Measurements from ENCODE around the gene ITGAE. TPM values are rescaled to one million over a fixed set of nuclear protein-coding genes. Genes with fewer than 3 reads are reported as not detected.

Gene ITGAE
- total RNA-seq, 2 donors from 2014 or later = 16.2 to 27.6 TPM

DNA sequence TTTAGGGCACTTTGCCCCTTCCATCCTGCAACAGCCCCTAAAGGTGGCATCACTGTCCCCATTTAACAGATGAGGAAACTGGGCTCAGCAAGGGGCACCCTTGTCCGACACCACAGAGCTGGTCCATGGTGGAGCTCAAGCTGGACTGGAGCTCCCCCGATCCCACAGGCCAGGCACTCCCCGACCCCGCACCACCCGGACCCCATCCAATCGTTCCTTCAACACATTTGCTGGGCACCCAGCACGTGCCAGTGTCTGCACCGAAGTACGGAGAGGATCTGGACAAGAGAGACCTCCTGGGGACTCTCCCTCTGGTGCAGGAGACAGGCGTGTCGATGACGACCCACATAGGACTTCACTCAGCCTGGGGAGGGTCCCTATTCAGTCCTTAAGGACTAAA, 119.0 kb downstream of the ITGAE start:
- H3K36me3 ChIP-seq = no peaks in the 10 kb centered on the region
- H3K27ac ChIP-seq = no peak overlapping the region
- H3K4me3 ChIP-seq = no peak overlapping the region
- peaks cover 15% of the 10 kb centered on the region for H3K27me3 ChIP-seq (replicated peaks; ENCODE audit: insufficient read depth)
- intact Hi-C loops (cut with DNase I) = no loop called here
- 88% methylated on average over 12 of the region's 12 CpGs for WGBS
- no peak for DNase-seq (ENCODE audit: low spot score)
- TF ChIP-seq, protein P1, sequence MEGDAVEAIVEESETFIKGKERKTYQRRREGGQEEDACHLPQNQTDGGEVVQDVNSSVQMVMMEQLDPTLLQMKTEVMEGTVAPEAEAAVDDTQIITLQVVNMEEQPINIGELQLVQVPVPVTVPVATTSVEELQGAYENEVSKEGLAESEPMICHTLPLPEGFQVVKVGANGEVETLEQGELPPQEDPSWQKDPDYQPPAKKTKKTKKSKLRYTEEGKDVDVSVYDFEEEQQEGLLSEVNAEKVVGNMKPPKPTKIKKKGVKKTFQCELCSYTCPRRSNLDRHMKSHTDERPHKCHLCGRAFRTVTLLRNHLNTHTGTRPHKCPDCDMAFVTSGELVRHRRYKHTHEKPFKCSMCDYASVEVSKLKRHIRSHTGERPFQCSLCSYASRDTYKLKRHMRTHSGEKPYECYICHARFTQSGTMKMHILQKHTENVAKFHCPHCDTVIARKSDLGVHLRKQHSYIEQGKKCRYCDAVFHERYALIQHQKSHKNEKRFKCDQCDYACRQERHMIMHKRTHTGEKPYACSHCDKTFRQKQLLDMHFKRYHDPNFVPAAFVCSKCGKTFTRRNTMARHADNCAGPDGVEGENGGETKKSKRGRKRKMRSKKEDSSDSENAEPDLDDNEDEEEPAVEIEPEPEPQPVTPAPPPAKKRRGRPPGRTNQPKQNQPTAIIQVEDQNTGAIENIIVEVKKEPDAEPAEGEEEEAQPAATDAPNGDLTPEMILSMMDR (IDR thresholded peaks at IDR 0.05) = no peak
- TF ChIP-seq POLR2A (IDR thresholded peaks at IDR 0.05) = no peak
- TF ChIP-seq POLR2AphosphoS5 (IDR thresholded peaks at IDR 0.05) = no peak
- H3K4me1 ChIP-seq (replicated peaks) = no peaks in the 10 kb centered on the region
- no peaks in the 10 kb centered on the region for H3K9me3 ChIP-seq

DNA sequence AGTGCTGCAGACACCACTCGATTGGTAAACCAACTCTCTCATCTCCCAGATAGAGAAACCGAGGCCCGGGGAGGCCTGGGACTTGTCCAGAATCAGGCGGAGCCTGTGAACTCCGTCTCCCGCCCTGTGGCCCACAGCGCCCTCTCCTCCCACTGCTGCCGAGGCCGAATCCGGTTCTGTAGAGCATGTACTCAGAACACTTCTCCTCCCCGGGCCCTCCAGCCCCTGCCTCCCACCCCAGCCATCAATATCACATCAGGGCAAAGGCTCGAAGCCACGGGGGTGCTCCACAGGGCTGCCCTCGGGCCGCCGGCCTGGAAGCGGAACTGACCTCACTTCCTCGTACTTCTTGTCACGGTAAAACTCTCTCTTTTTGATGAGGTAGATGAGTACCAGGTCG, 119.4 kb downstream of the ITGAE start:
- Histone ChIP-seq H3K4me3 (no peak overlapping the region), H3K36me3 (no peaks in the 10 kb centered on the region), H3K4me1 (replicated peaks) (no peaks in the 10 kb centered on the region), H3K27ac (no peak overlapping the region), H3K9me3 (no peaks in the 10 kb centered on the region), H3K27me3 (replicated peaks; ENCODE audit: insufficient read depth) (peaks cover 15% of the 10 kb centered on the region)
- DNase-seq (ENCODE audit: low spot score) = no peak
- 77% methylated on average over 20 of the region's 20 CpGs for WGBS
- TF ChIP-seq, protein P1 (IDR thresholded peaks at IDR 0.05) = no peak
- no peak for TF ChIP-seq POLR2AphosphoS5 (IDR thresholded peaks at IDR 0.05)
- TF ChIP-seq POLR2A (IDR thresholded peaks at IDR 0.05) = no peak
- intact Hi-C loops (cut with DNase I) = no loop called here

DNA sequence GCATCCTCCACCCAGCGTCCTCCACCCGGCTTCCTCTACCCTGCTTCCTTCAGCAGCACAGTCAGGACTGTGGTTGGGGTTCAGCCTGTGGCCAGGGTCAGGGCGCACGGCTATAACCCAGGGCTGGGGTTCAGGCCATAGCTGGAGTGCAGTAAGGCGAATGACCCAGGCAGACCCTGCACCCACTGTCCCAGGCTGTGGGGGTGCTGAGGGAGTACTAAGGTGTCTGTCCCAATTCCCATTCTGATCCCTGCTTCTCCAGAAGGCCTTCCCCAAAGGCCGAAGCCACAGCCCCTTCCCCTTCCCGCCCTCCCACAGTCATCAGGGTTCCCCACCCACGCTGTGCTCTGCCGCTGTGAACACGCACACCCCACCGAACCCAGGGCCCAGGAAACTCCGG, 119.9 kb downstream of the ITGAE start:
- WGBS = 89% methylated on average over 12 of the region's 12 CpGs
- no peak overlapping the region for H3K27ac ChIP-seq
- intact Hi-C loops (cut with DNase I) = no loop called here
- H3K27me3 ChIP-seq (replicated peaks; ENCODE audit: insufficient read depth) = peaks cover 15% of the 10 kb centered on the region
- no peaks in the 10 kb centered on the region for H3K36me3 ChIP-seq
- no peaks in the 10 kb centered on the region for H3K4me1 ChIP-seq (replicated peaks)
- H3K9me3 ChIP-seq = no peaks in the 10 kb centered on the region
- TF ChIP-seq POLR2A (IDR thresholded peaks at IDR 0.05) = no peak
- TF ChIP-seq, protein P1 (IDR thresholded peaks at IDR 0.05) = no peak
- no peak for TF ChIP-seq POLR2AphosphoS5 (IDR thresholded peaks at IDR 0.05)
- no peak overlapping the region for H3K4me3 ChIP-seq
- no peak for DNase-seq (ENCODE audit: low spot score)

DNA sequence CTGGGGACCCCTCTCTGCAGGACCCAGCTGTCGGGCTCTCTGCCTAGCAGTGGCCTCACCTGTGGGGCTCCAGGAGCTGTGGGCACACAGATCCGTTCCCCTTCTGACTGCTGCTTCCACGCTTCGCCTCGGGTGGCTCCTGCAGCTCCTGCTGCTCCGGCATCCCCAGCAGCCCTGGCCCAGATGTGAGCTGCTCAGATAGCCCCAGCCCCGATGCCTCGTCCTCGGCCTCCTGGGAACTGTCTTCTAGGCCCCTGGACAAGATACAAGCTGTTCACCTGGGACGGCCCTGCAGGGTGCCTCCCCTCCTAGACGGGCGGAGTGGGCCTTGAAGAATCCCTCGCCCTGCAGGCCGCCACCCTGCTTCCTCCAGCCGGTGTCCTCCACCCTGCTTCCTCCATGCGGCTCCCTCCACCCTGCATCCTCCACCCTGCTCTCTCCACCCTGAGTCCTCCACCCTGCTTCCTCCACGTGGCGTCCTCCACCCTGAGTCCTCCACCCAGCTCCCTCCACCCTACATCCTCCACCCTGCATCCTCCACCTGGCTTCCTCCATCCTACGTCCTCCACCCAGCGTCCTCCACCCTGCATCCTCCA, 121.4 kb downstream of the ITGAE start:
- intact Hi-C loops (cut with DNase I) = no loop called here
- 50% methylated on average over 19 of the region's 20 CpGs for WGBS
- Histone ChIP-seq H3K4me1 (replicated peaks) (no peaks in the 10 kb centered on the region), H3K27ac (no peak overlapping the region), H3K27me3 (replicated peaks; ENCODE audit: insufficient read depth) (peaks cover 14% of the 10 kb centered on the region), H3K36me3 (no peaks in the 10 kb centered on the region), H3K9me3 (no peaks in the 10 kb centered on the region), H3K4me3 (no peak overlapping the region)
- TF ChIP-seq POLR2A (IDR thresholded peaks at IDR 0.05) (no peak), POLR2AphosphoS5 (IDR thresholded peaks at IDR 0.05) (no peak)
- TF ChIP-seq, protein P1 (IDR thresholded peaks at IDR 0.05) = no peak
- DNase-seq (ENCODE audit: low spot score) = no peak

DNA sequence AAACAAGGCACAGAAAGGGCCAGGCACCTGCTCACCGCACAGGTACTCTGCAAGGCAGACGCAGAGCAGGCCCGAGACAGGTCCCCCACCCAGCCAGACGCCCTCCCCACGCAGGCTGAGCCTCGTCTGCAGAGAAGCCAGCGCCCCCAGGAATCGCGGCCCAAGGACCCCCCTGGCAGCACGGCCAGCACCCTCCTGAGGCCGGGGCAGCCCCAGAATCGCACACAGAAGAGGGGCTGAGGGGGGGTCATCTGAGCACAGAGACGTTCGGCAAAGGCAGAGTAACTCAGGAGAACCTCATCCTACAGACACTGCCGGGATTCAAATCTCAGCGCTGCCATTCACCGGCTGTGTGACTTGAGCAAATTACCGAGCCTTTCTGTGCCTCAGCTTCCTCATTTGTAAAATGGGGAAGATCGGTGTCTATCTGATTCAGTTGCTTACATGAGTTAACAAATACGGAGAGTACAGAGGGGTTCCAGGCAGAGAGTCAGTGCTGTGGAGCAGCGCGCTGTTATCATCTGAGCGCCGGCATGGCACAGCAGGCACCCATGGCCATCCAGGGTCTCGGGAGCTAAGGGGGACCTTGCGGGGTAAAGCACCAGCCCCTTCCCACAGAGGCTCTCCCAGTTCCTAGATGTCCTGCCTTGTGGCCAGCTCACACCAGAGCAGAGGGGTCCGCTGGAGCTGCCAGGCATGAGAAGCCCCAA, 122.0 kb downstream of the ITGAE start:
- Histone ChIP-seq H3K27ac (no peak overlapping the region), H3K4me3 (no peak overlapping the region), H3K36me3 (no peaks in the 10 kb centered on the region), H3K9me3 (no peaks in the 10 kb centered on the region), H3K27me3 (replicated peaks; ENCODE audit: insufficient read depth) (peaks cover 7% of the 10 kb centered on the region), H3K4me1 (replicated peaks) (no peaks in the 10 kb centered on the region)
- DNase-seq (ENCODE audit: low spot score) = no peak
- intact Hi-C loops (cut with DNase I) = no loop called here
- WGBS = 87% methylated on average over 26 of the region's 27 CpGs
- no peak for TF ChIP-seq POLR2A (IDR thresholded peaks at IDR 0.05)
- TF ChIP-seq POLR2AphosphoS5 (IDR thresholded peaks at IDR 0.05) = no peak
- TF ChIP-seq, protein P1 (IDR thresholded peaks at IDR 0.05) = no peak

Data from prostate gland (tissue), 2 donors.